ENCODE data around the gene CDH16. TPM values are rescaled to one million over a fixed set of nuclear protein-coding genes. Genes with fewer than 3 reads are reported as not detected.
"Not testable (repeated sequence)": the region's sequence is repeated elsewhere in the genome, so short reads cannot be mapped to it uniquely, and the experiment has no call there.

CDH16 gene
- total and polyA plus RNA-seq, 2 of the 13 experiments (the other 11 are each of a cell fraction or from before 2014, with no cell fraction given), result 2.7 to 3.9 TPM

- ATAC-seq; H3K27me3 ChIP-seq (ENCODE audit: control insufficient read depth in 1 of 2, insufficient read depth in 2 of 2, low read length in 2 of 2); H2AFZ ChIP-seq (ENCODE audit: low read length); H4K20me1 ChIP-seq (ENCODE audit: insufficient read depth, low read length); H3K9ac ChIP-seq (ENCODE audit: insufficient read depth, low read depth, low read length); H3K79me2 ChIP-seq (ENCODE audit: insufficient read depth, low read length); H3K27ac ChIP-seq (ENCODE audit: extremely low read length, insufficient read depth, low read length); FAIRE-seq; BruUV-seq (replicated peaks); in situ Hi-C loops (cut with HindIII; ENCODE audit: extremely low pct_ligation_motif_present, low pct_unique_long_range_greater_than_20kb); H3K36me3 ChIP-seq (replicated peaks in 1 of 2; ENCODE audit: control insufficient read depth in 1 of 2, insufficient read depth in 2 of 2, low read length in 2 of 2); H3K9me3 ChIP-seq (ENCODE audit: low read length); DNase-seq (ENCODE audit: low spot score); TF ChIP-seq FOXP1 (IDR thresholded peaks at IDR 0.05): not testable (repeated sequence)
- WGBS (ENCODE audit: low lambda C conversion rate), result 9% methylated on average over 17 of the region's 17 CpGs
- Histone ChIP-seq H3K4me1 (ENCODE audit: insufficient read depth, low read length) (peaks cover 73% of the 10 kb centered on the region), H3K4me2 (ENCODE audit: low read depth, low read length) (peak overlapping the region; percentile 74), H3K4me3 (replicated peaks in 1 of 3; ENCODE audit: insufficient read depth in 1 of 3, low read depth in 2 of 3, low read length in 3 of 3) (peak overlapping the region in 2 of 3 experiments; percentile 17 to 30; a peak in 4 of 6 replicates)
- intact Hi-C loops (cut with micrococcal nuclease; ENCODE audit: unreplicated experiment), result loop anchor here (2.0 to 10.0 kb wide), 4 partner anchors 21 to 202 kb away; partner anchors contain the start of genes FBXL8 and TRADD
- ChIA-PET POLR2A (interaction anchor here (1.3 kb wide), 1 partner anchor 10 kb away, joined by 3 read pairs; no protein-coding TSS in a partner anchor), CTCF (ENCODE audit: low intra/inter-chr PET ratio, low total read pairs) (interaction anchor here (1.6 to 2.4 kb wide), 2 partner anchors 61 to 229 kb away, joined by 3 to 13 read pairs; no protein-coding TSS in a partner anchor)
- TF ChIP-seq DBP (CRISPR knock-in tag; IDR thresholded peaks at IDR 0.05; ENCODE audit: not compliant biosample characterization) (peak; percentile 34), SALL1 (CRISPR knock-in tag; IDR thresholded peaks at IDR 0.05) (peak; percentile 30; the same call in 1 of the 2 replicates), RARA (CRISPR knock-in tag; IDR thresholded peaks at IDR 0.05) (peak; percentile 38; the same call in 1 of the 2 replicates), GMEB1 (CRISPR knock-in tag; IDR thresholded peaks at IDR 0.05; ENCODE audit: borderline replicate concordance) (peak; percentile 10; the same call in 1 of the 2 replicates), FOXP1 (CRISPR knock-in tag; IDR thresholded peaks at IDR 0.05) (peak; percentile 35; the same call in 1 of the 2 replicates), HDAC1 (CRISPR knock-in tag; IDR thresholded peaks at IDR 0.05) (peak; percentile 29; the same call in 1 of the 2 replicates), SAP130 (CRISPR knock-in tag; IDR thresholded peaks at IDR 0.05; ENCODE audit: low read depth) (peak; percentile 43), ZNF362 (CRISPR knock-in tag; IDR thresholded peaks at IDR 0.05; ENCODE audit: borderline replicate concordance) (peak; percentile 51; the same call in 1 of the 2 replicates), ZNF44 (CRISPR knock-in tag; IDR thresholded peaks at IDR 0.05) (peak; percentile 82; the same call in 1 of the 2 replicates), GFI1 (CRISPR knock-in tag; IDR thresholded peaks at IDR 0.05; ENCODE audit: borderline replicate concordance) (0 out of 2 replicates have a peak, but pooled peaks have one; percentile 8), SNAPC2 (CRISPR knock-in tag; IDR thresholded peaks at IDR 0.05) (peak; percentile 47; the same call in 1 of the 2 replicates), ZFY (CRISPR knock-in tag; IDR thresholded peaks at IDR 0.05) (peak; percentile 31; the same call in 1 of the 2 replicates), SMYD3 (CRISPR knock-in tag; IDR thresholded peaks at IDR 0.05) (0 out of 2 replicates have a peak, but pooled peaks have one; percentile 48), ZNF629 (CRISPR knock-in tag; conservative IDR thresholded peaks at IDR 0.05) (0 out of 2 replicates have a peak, but pooled peaks have one; percentile 23)
- TF ChIP-seq, protein P1, sequence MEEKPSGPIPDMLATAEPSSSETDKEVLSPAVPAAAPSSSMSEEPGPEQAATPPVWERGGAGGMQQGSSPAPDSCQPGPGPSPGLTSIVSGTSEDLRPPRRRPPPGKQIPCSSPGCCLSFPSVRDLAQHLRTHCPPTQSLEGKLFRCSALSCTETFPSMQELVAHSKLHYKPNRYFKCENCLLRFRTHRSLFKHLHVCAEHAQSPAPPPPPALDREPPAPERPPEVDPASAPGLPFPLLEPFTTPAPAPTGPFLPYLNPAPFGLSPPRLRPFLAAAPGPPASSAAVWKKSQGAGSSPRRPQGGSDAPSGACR (CRISPR knock-in tag; IDR thresholded peaks at IDR 0.05), result 0 out of 2 replicates have a peak, but pooled peaks have one; percentile 11
These were observed 36.9 kb upstream of the CDH16 start for GRCh38 chr16:66955363-66956153.

Measured in HepG2 (cell line).